HG03558 (cell line): ENCODE results near the gene EMX1.
A peak's percentile ranks its signal among the peaks of the same experiment; 100 is the strongest.

Experiments used
- ATAC-seq: cut with Tn5 transposase; IDR thresholded peaks from one replicate; pipeline ENCODE4 v1.9.1; 2021; ENCODE audit warnings: moderate number of reproducible peaks; ENCODE audit not compliant: unreplicated experiment; ENCODE audit errors: extremely low read depth

EMX1 gene

DNA sequence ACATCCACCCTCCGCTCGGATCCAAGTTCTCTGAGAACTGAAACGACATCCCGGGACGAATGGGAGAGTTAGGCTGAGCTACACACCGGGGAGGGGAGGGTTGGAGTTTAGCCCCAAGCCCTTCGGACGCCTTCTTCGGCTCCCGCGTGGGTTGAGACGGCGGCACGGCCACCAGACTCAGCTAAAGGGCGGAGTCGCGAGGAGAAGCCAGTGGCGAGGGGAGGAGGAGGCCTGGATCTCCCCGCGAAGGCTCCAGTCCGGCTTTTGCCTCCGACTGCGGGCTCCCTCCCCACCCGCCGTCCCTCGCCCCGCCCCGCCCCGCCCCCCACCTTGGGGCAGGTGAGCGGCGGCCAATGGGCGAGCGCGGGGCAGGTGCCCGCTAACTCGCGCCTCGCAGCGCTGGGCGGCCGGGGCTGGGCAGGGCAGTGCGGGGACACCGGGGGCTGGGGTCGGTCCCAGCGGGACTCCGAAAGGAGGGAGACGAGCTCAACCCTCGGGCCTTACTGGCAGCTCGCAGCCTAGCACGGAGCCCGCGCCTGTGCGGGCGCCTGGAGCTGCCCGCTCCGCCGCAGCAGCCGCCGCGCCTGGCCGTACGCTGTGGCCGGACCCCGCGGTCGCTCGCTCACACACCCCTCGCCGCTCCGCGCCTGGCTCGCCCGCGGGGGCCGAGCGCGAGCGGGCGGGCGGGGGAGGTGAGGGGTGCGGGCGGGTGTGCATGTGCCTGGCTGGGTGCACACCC lies at the start of gene EMX1:
EMX1 (plus strand) TSS at position 382 of the 739 bp plus-strand sequence; CDS start at position 716, 334 bp downstream.
- ATAC-seq: no peak

DNA sequence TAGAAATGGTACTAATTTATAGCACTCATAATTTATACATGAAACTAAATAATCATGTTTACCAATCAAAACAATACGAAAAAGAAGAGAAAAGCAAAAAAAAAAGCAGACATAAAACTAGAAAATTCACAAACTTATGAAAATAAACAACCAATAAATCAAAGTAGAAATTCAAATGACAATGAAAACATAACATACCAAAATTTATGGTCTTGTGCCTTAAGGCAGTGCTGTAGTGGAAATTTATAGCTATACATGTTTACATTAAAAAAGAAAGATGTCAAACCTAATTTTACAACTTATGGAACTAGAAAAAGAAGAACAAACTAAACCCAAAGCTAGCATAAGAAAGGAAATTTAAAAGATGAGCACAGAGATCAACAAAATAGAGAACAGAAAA lies 46.3 kb upstream of the EMX1 start:
- ATAC-seq: no peak

DNA sequence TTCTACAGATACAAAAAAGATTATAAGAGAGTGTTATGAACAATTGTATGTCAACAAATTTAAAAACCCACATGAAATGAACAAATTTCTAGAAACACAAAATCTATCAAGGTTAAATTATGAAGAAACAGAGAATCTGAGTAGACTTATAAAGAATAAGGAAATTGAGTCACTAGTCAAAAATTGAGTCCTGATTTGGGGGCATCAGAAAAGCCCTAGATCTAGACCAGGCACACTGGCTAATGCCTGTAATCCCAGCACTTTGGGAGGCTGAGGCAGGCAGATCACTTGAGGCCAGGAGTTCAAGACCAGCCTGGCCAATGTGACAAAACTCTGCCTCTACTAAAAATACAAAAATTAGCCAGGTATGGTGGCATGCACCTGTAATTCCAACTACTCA lies 45.4 kb upstream of the EMX1 start:
- no peak for ATAC-seq

DNA sequence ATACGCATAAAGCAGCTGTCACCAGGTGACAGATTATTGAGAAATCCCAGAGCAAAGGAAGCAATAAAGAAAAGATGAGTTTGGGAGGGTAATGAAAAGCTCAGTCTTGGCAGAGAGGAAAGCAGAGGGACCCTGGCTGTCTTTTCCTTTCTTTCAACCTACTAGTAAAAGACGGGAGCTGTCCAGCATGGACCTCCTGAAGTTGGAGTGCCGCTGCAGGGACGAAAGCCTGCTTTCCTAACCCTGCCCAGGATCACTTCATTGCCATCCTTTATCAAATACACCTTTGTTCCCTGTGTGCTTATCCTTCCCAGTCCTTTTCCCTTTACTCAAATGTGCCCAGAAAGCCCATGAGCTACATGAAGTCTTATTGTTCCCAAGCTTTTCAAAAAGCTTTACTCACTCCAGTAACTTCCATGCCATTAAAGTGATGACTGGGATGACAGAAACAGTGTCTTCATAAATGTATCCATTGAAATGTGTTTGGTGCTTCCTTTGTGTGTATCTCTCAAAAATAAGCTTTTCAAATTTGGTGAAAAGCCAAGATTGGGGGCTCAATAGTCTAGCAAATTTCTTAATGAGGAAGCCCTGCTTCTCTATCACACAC lies 33.9 kb upstream of the EMX1 start:
- ATAC-seq: no peak

DNA sequence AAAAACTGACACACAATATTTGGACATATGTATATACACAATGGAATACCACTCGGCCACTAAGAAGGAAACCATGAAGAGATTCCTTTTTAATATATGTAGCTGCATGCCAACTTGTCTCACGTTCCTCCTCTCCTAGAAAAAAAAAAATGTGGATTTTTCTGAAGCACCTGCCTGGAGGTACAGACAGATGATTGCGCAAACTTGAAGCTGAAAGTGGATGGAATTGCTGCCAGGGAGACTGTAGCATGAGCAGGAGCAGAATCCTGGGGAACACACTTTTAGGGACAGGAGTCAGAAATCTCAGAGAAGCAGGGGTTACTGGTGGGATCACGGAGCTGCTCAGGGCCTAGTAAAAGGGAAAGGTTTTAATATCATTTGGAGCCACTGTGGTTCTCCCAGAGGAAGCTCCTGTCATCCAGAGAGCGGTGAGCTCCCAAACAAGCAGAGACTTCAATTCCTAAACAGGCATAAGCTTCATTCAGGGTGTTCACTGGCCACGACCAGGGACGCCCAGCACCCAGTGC lies 30.8 kb upstream of the EMX1 start:
- ATAC-seq: no peak

DNA sequence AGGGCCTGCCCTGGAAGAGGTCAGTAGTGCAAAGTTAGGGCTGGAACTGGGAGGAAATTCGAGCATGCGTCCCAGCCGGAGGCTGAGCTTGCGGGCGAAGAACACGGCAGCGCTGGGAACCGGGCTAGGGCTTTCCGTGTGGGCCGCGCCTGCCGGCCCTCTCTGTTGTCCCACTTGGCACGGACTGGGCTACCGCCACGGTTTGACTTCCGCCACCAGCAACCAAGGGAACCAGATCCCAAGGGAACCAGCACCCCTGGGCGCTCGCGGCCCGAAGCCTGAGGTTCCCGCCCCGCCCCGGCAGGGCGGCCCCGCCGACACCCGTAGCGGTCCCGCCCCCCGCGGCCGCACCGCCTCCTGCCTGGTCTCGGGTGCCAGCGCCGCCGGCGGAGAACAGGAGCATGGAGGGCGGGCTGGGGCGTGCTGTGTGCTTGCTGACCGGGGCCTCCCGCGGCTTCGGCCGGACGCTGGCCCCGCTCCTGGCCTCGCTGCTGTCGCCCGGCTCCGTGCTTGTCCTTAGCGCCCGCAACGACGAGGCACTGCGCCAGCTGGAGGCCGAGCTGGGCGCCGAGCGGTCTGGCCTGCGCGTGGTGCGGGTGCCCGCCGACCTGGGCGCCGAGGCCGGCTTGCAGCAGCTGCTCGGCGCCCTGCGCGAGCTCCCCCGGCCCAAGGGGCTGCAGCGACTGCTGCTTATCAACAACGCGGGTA lies 30.1 kb upstream of the EMX1 start, which contains the start of gene SPR:
SPR (plus strand) TSS at position 377 of the 708 bp plus-strand sequence; CDS start at position 402, 25 bp downstream.
- peak; percentile 72 for ATAC-seq

DNA sequence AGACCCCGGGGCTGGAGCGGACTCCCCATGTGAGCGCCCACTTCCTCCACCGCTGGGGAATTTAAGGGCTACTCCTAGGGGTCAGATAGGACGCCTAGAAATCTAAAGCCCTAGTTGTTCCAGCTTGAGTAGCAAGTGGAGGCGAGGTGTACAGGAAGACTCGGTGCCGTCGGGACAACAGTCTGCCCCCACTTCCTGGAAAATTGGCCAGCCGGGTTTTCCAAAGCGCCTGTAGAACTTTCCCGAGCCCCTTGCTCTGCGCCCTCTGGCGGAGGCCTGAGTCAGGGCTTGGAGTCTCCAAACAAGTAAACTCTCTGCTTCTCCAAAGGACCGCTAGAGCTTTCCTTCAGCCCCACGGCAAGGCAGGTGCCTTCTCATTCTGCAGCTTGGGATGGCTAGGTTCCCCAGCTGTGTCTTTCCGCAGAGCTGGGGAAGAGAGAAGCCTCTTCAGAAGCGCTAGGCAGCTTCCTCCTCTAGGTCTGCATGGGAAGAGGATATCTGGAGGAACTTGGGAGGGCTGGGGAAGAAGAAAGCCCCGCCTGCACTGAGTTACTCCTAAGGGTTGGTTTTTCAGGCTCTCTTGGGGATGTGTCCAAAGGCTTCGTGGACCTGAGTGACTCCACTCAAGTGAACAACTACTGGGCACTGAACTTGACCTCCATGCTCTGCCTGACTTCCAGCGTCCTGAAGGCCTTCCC lies 29.4 kb upstream of the EMX1 start:
- peak; percentile 13 for ATAC-seq

DNA sequence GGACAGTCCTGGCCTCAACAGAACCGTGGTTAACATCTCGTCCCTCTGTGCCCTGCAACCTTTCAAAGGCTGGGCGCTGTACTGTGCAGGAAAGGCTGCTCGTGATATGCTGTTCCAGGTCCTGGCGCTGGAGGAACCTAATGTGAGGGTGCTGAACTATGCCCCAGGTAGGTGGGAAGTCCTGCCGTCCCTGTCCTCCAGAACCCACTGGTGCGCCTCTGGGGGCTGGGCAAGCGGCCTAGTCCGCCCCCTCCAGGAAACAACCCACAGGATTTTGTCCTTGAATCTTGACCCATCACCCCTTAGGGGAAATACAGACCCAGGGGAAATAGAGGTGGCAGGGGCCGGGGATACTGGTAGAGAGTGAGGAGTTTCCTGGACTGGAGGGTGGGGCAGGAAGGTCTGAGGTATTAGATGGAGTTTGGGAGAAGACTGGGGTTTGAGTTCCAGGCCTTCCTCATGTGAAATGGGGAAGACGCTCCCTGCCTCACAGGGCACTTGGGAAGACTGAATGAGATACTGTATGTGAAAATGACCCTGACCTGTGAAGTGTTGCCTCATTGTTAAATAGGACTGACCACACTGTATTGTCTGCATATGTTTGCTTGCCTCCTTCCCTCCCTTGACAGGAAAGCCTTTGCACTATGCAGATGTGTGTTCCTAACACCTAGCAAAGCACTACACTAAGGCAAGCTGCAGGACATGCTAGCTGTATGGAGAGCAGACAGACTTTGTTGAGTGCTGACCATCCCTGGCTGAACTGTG lies 28.7 kb upstream of the EMX1 start:
- no peak for ATAC-seq

DNA sequence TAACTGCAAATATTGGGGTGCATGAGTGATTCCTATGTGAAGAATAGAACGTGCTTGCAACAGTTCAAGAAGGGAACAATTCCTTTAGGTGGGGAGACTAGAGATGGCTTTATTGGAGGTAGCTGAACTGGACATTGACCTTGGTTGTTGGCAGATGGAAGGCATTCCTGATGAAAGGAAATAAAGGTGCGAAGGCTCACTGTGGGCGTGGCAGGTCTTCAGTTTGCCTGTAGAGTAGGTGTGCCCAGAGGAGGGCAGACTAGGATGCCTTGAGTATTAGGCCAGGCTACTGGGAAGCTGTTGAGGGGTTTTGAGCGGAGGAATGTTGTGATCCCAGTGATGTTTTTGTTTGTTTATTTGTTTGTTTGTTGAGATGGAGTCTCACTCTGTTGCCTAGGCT lies 27.3 kb upstream of the EMX1 start:
- ATAC-seq: no peak

DNA sequence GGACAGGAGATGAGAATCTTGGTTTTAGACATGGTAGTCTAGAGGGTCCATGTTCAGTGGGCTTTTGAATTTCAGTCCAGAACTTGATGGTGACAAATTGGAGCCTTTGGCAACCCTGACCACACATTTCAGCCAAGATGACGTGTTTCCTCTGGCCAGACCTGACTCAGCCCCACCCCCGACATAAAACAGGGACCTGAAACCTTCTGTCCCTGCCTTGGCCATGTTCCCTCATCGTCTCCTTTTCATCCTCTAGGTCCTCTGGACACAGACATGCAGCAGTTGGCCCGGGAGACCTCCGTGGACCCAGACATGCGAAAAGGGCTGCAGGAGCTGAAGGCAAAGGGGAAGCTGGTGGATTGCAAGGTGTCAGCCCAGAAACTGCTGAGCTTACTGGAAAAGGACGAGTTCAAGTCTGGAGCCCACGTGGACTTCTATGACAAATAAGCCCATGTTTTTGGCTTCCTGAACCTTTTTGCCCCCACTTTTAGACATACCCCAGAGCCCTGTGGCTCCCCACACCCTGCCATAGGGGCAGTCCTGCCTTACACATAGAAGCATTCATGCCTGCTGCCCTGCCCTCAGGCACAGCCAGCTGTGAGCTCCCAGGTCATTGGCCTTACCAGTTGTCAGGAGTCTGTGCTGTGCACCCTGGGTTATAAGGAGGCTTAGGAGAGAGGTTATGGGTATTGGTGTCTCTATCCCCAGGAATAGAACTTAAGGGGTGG lies 26.1 kb upstream of the EMX1 start:
- no peak for ATAC-seq

DNA sequence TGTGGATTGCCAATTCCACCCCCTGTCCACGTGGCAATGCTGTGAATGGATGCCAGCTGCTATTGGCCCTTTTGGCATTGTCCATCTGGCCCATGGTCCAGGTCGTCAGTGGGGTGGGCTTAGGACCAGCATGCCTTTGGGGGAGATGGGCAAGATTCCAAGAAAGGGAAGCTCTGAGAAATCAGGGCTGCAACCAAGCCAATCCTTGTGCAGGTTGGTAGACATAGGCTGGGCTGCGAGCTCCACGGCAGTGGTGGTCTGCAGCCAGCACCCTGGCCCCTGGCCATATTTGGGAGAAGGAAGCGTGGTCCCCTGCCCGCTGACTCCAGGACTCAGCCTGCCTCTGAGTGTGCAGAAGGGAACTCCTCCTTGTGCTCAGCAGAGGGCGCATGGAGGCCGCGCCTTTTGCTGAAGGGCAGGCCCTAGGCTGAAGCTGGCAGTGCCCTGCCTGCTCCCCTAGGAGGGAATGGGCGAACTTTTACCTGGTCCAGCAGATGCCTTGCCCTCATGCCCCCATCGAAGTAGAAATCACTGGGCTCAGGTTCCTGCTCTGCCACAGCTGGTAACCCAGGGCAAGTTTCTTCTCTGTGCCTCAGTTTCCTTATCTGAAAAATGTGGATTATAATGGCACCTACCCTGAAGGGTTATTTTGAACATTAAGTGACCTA lies 24.7 kb upstream of the EMX1 start:
- ATAC-seq: no peak

DNA sequence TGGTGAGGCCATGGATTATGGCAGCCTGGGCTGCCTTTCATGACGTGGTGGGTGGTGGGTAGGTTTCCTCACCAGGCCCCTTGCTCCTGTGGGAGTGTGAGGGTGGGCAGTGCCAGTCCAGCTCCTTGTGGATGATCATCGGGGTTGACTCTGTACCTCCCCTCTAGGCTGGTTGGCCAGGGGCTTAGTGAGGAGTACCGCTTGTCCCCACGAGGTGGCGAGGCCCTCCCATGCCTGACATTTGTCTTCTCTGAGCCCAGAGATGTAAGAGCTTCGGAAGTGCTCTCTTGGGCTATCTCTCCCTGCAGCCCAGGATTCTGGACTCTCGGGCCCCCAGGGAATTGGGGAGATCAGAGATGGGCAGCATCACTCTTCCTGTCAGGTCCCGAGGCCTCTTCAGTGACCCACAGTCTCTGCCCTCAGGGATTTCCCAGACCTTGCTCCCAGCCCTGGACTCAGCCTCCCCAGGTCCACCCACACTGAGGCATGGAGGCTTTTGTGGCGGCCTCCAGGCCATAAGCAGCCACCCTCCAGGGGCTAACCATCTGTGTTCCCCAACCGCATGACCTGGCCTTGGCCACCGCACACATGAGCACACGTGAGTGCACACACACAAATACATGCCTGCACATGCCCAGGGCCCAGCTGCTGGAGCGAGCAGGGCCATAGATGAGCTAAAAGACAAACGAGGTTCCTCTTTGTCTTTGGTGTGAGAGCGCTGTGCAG lies 23.6 kb upstream of the EMX1 start:
- ATAC-seq: peak; percentile 58

DNA sequence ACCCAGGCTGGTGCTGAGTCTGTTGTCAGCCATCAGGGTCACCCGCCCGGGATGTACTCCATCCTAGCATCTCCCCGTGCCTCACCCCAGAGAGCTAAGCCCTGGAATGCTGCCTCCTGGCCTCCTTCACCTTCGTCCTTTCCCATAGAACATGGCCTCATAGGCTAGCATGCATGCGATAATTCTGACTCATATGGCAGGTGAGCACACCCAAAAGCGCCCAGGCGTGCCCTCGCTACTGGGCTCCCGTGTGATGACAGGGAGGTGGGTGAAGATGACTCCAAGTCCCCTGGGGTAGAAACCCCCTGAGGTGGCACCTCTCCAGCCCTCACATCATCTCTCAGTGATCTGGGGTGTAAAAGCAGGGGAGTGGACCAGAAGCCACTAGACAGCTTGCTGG lies 22.8 kb upstream of the EMX1 start:
- no peak for ATAC-seq

DNA sequence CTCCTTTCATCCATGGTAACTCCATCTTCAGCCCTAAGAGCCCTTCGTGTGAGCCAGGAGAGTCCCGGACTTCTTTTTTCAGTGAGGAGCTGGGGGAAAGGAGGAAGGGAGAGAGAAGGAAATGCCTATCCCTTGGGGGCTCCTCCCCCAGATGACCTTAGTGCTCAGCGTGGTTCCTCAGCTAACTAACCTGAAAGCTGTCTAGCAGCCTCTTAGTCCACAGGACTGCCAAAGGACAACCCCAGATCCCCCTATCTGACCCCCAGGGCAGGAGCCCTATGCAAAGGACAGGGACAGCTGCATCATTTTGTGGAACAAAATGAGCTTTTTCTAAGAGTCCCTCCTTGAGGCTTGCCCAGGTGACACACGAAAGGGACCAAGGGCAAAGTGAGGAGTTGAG lies 22.2 kb upstream of the EMX1 start:
- no peak for ATAC-seq

DNA sequence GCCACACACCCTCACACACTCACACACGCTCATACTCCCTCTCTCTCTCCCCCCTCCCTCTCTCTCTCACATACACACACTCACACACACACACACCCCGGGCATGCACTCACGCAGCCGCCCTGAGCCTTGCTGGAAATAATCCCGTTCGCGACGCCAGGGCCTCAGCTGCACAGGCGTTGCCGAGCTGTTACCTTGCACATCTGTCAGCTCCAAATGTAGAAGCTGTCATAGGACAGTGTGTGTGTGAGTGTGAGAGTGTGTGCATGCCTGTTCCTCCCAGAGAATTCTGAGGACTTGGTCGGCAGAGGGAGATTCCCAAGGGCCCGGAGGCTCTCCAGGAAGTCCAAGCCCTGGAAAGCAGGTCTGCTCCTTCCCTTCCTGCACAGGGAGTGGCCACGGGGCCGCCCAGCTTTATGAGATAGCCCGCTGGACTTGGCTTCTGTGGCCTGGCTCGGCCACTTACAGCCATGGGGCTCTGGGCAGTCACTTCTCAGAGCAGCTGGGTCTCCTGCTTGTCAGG lies 21.5 kb upstream of the EMX1 start:
- no peak for ATAC-seq

DNA sequence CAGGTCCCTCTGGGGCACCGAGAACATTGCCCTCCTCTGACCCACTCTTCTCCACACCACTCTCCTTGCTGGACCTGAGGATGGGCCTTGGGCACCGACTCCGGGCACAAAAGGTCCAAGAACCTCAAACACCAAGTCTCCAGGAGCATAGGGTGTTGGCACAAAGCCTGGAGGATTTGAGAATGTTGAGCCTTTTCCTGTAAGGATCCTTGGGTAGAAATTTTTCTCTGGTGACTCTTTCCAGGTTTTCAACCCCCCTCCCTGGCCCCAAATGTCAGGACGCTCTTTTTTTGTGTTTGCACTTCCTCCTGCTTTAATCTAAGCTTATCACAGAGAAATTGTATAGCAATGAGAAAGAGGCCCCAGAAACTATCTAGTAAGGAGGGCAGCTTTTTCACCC lies 20.9 kb upstream of the EMX1 start:
- no peak for ATAC-seq

DNA sequence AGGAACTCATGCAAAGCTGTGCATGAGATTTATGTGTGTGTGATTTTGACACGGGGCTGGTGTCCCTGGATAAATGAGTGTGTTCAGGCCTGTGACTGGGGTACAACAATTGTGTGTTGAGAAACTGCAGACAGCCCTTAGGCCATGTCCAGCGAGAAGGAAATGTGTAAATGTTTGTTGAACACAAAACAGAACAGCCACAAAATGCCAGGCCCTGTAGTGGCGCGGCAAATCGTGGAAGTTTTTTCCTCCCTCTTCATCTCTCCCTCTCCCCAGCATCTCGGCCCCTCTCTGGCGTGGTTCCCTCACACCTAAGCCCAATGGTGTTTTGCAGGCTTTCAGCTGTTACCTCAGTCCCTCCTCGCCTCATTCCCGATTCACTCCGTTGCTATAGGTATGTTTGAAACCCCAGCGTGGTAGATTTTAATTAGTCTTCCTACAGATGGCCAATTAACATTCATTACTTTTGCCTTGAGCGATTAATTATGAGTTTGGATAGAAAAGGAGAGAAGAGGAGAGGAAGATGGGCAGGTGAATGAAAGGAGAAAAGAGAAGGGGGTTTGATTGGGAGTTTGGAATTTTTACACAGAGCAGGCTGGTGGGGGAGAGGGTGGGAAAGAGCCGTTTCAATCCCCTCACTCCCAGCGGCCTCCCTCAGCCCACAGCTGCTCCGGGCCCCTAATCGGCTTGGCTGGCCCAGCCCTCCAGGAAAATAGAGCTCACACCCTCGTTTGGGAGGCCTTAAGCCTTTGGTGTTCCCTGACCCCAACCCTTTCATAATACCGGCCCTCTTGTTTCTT lies 19.3 kb upstream of the EMX1 start:
- no peak for ATAC-seq
